HL-60/S4 treated with phorbol 12-myristate 13-acetate at 8.2 ng/mL for 4 days and 3 days (cell line): ENCODE results near the gene FLRT3.

ENCODE experiments used
- in situ Hi-C: fragments of 300-500 bp; cut with MboI; formaldehyde crosslinking; loops from 2 replicates; pipeline ENCODE4 v1.15.0; 2022; ENCODE audit warnings: low sequenced_read_pairs

FLRT3 gene

DNA sequence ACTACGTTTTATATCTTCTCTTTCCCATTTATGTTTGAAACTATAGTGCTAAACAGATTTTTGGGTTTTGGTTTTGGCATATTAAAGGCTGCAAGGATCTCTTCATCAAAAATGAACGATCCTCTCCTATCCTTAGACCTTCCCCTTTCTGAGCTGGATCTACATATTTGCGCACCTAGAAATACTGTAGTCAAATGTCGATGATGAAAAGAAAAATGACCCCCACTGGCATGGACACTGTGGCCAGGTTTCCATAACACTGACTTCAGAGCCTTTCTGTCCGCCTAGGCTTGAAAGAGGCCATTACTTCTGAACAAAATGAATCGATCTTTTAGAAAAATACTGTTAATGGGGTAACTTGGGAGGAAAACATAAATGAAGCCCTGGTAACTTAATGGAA lies 5.8 kb downstream of the FLRT3 start:
- in situ Hi-C loops = no loop called here

DNA sequence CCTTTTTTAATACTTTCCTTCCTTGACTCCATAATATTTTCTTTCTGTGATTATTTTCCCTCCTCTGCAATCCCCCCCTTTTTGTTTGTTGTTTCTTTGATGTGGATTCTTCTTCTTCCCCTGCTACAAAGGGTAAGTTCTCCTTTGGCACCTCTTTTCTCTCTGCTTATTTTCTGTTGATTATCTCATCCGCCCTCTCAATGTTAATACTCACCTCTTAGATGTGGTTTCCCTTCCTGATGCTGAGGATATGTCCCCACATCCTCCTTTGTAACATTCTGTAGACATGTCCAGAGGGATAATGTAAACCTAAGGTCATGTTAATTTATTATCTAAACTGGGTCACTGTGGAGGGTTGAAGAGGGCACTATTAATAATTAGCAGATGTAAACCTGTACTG lies 17.7 kb downstream of the FLRT3 start:
- in situ Hi-C loops = no loop called here

DNA sequence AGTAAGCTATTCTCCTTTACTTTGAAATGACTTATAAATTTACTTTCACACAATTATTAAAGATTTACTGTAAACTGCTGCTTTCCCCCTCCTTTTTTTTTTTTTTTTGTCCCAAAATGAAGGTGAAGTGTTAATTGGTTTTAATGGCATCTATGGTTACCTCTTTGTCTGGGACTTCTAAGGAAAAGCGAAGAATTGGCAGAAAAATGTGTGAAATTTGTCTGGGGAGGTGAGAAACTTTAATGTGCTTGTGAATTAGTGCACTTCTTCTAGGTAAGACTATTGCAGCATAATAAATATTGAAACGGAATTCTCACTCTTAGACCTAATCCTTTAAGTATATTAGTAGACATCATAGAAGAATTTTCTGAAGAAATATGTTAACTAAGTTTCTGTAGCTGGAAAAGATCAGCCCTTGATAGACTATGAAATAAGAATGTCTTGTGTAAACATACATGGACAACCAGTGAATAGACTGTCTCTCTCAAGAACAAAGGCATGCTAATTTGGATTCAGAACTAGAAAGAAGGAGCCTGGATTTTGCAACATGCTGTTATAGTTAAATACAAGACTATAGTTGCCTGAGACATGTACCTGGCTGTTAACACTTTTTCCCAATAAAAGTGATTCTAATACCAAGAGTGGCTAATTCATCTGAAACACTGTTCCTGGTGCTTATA lies 23.9 kb downstream of the FLRT3 start:
- in situ Hi-C loops = no loop called here

DNA sequence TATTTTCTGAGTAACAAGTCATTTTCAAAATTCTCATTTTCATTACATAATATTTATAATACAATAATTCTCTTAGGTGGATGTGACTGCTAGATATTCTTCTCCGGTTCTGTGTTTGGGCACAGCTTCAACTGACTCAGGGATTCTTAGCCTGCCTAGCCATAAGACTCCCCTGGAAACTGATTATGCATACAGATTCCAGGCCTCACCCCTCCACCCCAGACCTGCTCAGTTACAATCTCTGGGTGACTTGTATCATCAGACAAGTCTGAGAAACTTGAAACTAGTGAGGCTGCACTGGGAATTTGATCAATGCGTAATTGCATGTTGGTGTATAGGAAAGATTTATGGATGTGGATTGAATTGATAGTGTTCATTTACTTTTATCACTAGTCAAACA lies 25.4 kb downstream of the FLRT3 start:
- in situ Hi-C loops = no loop called here

DNA sequence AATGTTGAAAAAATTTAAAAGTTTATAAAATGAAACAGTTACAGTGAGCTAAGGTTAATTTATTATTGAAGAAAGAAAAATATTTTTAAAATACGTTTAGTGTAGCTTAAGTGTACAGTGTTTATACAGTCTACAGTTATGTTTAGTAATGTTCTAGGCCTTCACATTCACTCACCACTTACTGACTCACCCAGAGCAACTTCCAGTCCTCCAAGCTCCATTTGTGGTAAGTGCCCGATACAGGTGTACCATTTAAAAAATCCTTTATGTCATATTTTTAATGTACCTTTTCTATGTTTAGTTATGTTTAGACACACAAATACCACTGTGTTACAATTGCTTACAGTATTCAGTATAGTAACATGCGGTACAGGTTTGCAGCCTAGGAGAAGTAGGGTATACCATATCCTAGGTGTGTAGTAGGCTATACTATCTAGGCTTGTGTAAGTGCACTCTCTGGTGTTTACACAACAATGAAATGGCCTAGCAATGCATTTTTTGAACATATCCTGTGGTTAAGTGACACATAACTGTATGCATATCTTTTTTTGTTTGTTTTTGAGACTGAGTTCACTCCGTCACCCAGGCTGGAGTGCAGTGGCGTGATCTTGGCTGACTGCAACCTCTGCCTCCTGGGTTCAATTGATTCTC lies 26.3 kb downstream of the FLRT3 start:
- in situ Hi-C loops = no loop called here

DNA sequence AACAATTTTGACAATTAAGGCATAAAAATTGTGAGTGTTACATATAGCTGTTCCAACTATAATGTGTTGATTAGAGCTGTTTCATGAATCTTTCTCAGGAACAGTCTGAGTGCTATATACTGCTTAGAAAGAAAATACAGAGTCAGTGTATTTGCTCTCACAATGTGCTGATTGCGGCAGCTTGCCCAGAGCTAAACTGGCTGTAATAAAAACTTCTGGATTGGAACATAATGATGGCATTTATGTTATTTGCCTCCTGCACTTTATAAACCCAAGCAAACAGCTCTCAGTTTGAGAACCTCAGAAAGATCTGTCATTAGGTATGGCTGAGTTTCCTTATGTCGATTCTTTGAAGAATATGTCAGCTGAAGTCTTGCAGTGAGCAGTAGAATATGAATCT lies 29.5 kb downstream of the FLRT3 start:
- in situ Hi-C loops = no loop called here

DNA sequence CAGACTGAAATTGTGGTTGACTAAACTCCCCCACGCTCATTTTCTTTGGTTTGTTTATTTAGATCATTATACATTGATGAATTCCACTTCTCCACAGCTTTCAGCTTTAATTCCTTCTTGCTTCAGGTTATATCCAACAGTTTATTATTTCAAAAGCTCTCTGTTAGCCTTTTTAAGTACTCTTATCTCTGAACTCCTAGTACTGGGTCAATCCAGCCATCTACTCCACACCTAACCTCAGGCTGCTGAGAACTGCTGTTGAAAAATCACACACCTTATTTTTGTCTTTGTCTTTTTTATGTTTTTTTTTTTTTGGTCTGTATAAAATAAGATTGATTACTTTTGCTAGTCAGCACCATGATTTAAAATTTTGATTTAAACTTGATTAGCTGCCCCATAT lies 32.9 kb downstream of the FLRT3 start:
- in situ Hi-C loops = no loop called here

DNA sequence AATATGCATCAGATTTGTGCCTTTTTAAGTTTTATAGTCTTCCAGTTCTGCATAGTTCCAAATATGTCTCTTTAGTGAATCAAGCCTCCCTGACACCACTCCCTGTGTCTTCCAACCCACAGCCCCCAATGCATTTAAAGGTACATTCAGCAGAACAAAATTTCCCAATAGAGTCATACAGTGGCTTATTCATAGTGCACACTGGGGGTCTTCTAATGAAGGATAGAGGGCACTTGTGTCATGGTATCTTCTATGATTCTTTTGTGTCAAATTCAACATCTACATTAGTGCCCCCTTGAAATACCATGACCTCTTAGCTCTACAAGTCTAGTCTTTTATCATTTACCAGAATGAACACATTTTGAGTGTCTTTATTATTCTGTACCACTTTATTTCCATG lies 33.8 kb downstream of the FLRT3 start:
- in situ Hi-C loops = no loop called here

DNA sequence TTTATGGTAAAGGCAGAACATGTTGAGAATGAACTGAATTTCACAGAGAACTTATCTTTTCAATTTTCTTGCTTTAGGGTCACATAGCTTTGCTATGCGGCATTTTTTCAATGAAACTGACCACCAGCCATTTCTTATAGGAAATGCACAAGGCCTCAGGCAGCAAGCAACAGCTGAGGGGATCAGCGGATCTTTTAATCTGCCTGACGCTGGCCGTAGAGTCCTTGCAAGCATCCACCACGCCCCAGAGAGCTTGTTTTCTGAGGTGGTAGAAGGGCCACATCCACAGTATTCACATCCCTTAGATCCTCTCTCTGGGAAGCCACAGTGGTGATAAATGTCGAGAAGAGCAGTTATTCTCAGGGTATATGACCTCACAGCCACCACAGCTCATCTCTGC lies 34.3 kb downstream of the FLRT3 start:
- in situ Hi-C loops = no loop called here

DNA sequence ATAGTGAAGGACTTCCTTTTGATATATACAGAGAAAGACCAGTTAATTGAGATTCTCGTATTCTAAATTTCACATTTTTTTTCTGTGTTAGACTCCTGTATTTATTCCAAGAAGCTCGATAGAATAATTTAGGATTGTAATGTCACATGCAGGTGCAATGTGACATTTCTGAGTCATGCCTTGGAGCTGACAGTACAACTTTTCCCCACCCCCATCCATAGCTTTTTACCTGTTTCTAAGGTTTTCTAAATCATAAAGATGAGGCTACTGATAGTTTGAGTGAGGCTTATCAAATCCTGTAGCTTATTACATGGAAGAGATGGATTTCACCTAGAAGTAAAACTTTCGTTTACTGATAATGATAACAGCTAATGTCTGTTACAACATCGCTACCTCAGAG lies 37.6 kb downstream of the FLRT3 start:
- in situ Hi-C loops = no loop called here

DNA sequence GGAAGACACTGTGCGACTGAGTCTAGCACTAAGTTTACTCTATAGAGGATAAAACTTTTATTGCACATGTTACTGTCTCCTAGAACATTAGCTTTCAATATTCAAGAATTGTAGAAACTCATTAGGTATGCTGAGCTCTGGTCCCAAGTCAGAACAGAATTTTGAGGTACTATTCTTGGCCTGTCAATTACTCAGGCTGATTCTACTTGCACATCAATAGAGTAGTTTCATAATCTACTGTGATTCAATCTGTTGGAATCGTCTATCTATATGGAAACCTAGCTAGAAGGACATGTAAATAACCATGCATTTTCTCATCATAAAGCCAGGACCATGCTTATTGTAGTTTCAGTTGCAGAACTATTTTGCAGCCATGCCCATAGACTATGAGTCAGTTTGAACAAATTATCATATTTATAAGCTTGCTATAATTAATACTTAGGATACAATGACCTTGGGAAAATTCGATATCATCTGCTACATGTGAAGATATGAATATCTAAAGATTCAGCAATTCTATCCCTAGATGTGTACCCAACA lies 41.6 kb downstream of the FLRT3 start:
- in situ Hi-C loops = no loop called here

DNA sequence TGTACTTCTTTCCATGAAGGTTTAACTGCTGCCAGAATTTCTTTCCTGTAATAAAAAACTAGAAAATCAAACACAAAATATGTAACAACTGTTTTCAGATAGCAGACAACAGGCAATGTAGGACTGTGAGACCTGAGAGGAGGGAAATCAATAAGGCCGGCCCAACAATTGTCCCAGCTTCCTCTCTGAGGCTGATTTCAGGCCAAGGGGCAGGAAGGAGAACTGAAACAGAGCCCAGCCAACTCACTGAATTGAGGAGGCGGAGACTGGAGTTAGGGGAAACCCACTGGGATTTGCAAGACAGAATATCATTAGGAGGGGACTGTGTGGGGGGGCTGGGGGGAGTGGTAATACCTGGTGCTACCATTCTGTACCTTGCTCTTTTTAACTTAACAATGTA lies 42.2 kb downstream of the FLRT3 start:
- in situ Hi-C loops = no loop called here

DNA sequence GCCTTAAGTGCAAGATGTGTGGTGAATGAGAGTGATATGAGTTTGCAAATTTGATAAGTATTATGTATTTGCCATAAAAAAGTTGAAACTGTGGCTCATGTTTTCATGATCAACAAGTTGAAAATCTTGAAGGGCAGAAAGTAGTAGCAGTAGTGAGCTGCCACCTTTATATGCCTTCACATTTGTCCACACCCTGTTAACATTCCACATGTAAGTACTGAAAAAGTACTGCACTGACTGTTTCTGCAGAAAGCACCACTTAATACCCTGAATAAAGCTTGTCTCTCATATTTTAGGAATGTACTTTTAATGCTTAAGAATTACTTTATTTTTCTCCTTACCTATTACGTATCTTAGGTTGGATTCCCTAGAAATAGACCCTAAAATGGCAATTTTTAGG lies 45.9 kb downstream of the FLRT3 start:
- in situ Hi-C loops = no loop called here

DNA sequence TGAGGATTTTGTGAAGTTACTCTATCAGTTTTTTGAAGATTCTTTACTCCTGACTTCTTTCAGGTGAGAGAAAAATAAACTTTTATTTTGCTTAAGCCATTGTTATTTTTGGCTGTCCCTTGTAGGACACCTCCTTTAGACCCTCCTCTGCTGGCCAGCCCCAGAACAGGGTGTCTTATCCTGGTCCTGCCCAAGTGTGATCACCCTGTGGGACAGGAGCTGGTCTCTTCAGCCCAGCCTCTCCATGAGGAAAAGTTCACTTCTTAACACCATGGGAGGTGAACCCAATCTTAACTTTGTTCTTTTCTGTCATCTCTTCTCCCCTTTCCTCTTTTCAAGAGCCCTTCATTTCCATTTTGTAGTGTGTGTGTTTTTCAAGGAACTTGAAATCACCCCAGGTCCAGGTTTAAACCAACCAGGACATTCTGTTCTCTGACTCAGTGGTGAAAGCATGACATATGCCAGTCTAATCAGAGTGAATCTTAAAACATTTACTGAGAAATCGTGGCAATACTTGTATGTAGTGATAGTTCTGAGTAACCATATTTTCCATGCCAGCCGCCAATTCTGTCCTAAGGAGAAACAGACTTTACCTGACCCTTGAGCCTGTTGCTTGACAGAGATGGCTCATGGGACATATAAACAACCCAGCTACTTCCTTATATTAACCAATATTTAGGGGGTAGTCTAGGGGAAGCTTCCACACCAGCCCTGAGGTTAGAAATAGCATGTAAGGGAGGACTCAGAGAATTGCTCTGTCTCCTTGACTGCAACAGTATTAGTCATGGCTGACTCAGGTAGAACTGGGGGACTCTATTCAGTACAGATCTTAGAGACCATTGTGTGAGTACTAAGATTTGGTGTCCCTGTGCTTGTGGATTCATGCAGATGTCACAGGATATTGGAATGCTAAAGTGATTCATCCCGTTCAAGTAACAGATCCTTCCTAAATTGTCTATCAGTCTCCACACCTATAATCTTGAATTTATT lies 48.8 kb downstream of the FLRT3 start:
- in situ Hi-C loops = no loop called here

DNA sequence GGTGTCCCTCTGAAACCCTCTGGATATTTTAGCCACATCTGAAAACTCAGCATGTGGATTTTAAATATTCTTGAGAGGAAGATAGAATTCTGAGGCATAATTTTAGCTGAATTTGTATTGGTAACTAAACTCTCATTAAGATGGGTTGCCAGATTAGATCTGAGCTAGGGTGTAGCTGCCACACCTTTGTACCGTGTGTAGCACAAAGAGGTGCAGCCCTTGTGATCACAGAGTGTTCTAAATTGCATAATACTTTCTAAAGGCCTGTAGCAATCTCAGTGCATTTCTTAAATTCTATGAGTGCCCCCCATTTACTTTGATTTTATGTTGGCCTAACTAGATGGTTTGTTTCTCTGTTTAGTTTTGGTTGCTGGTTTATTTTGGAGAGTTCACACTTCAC lies 53.0 kb downstream of the FLRT3 start:
- in situ Hi-C loops = no loop called here

DNA sequence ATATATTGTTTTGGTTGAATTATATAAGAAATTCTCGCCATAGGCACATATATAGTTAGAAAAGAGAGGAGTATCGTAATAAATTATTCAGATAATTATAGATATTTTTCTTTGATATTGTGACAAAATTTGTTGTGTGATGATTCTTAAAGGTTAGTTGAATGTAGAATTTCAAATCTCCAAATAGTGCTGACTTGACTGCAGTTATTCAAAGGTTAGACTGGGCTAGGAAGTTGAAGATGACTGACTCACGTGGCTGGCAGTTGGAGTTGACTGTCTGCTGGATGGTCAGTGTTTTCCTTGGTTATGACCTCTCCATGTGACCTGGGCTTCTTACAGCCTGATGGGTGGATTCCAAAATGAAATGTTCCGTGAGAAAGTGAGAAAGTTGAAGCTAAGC lies 55.3 kb downstream of the FLRT3 start:
- in situ Hi-C loops = no loop called here
